Vagina (tissue), 2 donors: Measurements from ENCODE around the gene ZSWIM2.

Experiments used
- POLR2A ChIP-seq, 2 donors: fragments of 450-650 bp; IDR thresholded peaks; one replicate each; pipeline ENCODE4 v1.6.1; 2017; ENCODE audit warnings: antibody characterized with exemption in 2 of 2, mild to moderate bottlenecking in 2 of 2, moderate library complexity in 2 of 2
- POLR2AphosphoS5 ChIP-seq, 2 donors: sonication (generic); formaldehyde crosslinking; IDR thresholded peaks; one replicate each; pipeline ENCODE4 v1.9.0; 2017; ENCODE audit warnings: antibody characterized with exemption in 2 of 2, mild to moderate bottlenecking in 2 of 2, low read depth in 1 of 2; ENCODE audit not compliant: insufficient read depth in 1 of 2
- TF ChIP-seq, protein P1 (sequence below), 3 experiments: fragments of 450-650 bp in 2 of 3; fragments of 200-600 bp in 1 of 3; sonication (generic) in 1 of 3; IDR thresholded peaks; one replicate each; pipeline ENCODE4 v1.5.1; 2017 to 2019; ENCODE audit warnings: antibody characterized with exemption in 3 of 3, mild to moderate bottlenecking in 2 of 3, moderate library complexity in 2 of 3

DNA sequence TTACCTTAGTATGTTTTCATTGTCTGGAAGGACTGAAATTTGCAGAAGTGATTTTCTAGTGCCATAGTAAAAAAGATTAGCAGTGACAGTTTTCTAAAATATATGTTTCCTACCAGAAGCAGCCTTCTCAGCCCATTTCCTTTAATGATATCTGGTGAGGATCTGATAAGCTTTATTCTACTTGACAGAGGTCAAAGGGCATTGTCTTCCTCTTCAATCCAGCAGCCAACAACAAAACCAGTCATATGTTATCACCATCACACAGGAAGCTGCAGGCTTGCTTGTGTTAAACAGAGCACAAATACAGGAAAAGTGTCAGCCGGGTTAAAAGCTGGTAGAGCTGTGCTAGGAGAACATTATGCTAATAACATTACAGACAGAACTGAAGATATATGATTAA is 35.6 kb upstream of the ZSWIM2 start:
- no peak for TF ChIP-seq POLR2A (IDR thresholded peaks at IDR 0.05)
- TF ChIP-seq, protein P1, sequence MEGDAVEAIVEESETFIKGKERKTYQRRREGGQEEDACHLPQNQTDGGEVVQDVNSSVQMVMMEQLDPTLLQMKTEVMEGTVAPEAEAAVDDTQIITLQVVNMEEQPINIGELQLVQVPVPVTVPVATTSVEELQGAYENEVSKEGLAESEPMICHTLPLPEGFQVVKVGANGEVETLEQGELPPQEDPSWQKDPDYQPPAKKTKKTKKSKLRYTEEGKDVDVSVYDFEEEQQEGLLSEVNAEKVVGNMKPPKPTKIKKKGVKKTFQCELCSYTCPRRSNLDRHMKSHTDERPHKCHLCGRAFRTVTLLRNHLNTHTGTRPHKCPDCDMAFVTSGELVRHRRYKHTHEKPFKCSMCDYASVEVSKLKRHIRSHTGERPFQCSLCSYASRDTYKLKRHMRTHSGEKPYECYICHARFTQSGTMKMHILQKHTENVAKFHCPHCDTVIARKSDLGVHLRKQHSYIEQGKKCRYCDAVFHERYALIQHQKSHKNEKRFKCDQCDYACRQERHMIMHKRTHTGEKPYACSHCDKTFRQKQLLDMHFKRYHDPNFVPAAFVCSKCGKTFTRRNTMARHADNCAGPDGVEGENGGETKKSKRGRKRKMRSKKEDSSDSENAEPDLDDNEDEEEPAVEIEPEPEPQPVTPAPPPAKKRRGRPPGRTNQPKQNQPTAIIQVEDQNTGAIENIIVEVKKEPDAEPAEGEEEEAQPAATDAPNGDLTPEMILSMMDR (IDR thresholded peaks at IDR 0.05): no peak
- TF ChIP-seq POLR2AphosphoS5 (IDR thresholded peaks at IDR 0.05; ENCODE audit: insufficient read depth in 1 of 2, low read depth in 1 of 2): peak in 1 of 2 donors; percentile 36
